Heart left ventricle (tissue), 16 donors: ENCODE data around the gene CD300LF. TPM values are rescaled to one million over a fixed set of nuclear protein-coding genes. Genes with fewer than 3 reads are reported as not detected.

Experiments
- ATAC-seq, 4 donors: fragments of 200-7000 bp; cut with Tn5 transposase; one replicate each; pipeline ENCODE4 v1.9.1; 2020 to 2022; ENCODE audit warnings: moderate library complexity in 4 of 4, mild to moderate bottlenecking in 3 of 4, moderate number of reproducible peaks in 1 of 4
- DNase-seq, 5 donors: peaks; one replicate each; pipeline ENCODE4 v3.0.0-alpha.2; 2020
- H3K27ac ChIP-seq, 12 donors: fragments of 200-600 bp; sonication (generic) in 4 of 12; one replicate each; pipeline versions ENCODE4 v1.5.0 to v1.8.0; 2016 to 2022; ENCODE audit warnings: mild to moderate bottlenecking in 2 of 12
- H3K27me3 ChIP-seq, 9 donors: fragments of 200-600 bp; sonication (generic) in 2 of 9; one replicate each; pipeline versions ENCODE4 v1.5.1 to v1.8.0; 2016 to 2022; ENCODE audit warnings: mild to moderate bottlenecking in 3 of 9
- H3K36me3 ChIP-seq, 9 donors: fragments of 200-600 bp; sonication (generic) in 2 of 9; one replicate each; pipeline versions ENCODE4 v1.5.0 to v1.8.0; 2018 to 2022; ENCODE audit warnings: mild to moderate bottlenecking in 2 of 9
- H3K4me1 ChIP-seq, 12 donors: fragments of 200-600 bp; sonication (generic) in 4 of 12; one replicate each; pipeline versions ENCODE4 v1.5.0 to v1.8.0; 2016 to 2022; ENCODE audit warnings: mild to moderate bottlenecking in 3 of 12
- H3K4me3 ChIP-seq, 12 donors: fragments of 200-600 bp; sonication (generic) in 4 of 12; one replicate each; pipeline versions ENCODE4 v1.5.0 to v1.8.0; 2017 to 2022; ENCODE audit warnings: mild to moderate bottlenecking in 9 of 12, moderate library complexity in 4 of 12
- H3K9me3 ChIP-seq, 12 donors: fragments of 200-600 bp; sonication (generic) in 4 of 12; one replicate each; pipeline versions ENCODE4 v1.5.0 to v1.8.0; 2016 to 2022; ENCODE audit warnings: mild to moderate bottlenecking in 1 of 12
- POLR2A ChIP-seq, 2 donors: fragments of 450-650 bp; IDR thresholded peaks; one replicate each; pipeline ENCODE4 v1.6.1; 2017; ENCODE audit warnings: antibody characterized with exemption in 2 of 2, mild to moderate bottlenecking in 2 of 2, moderate library complexity in 2 of 2
- WGBS, 4 donors: extraction: QIAGEN DNeasy Blood & Tissue Kit in 2 of 4; methylation state at CpG; one replicate each; pipeline versions ENCODE4 v1.1.5 to v1.1.7; 2013 to 2018; 5-methylcytosine and 5-hydroxymethylcytosine counted together
- intact Hi-C, 10 donors: fragments of 100-400 bp; cut with DNase I; formaldehyde crosslinking; loops; one replicate each; pipeline versions ENCODE4 v1.11.1 to v1.14.2; 2022
- polyA plus RNA-seq, 2 donors: library from polyadenylated mRNA; stranded (reverse); fragments of 200-250 nt; gene quantifications; one replicate each; pipeline ENCODE4 v1.2.3, GENCODE V29; 2013
- total RNA-seq, 9 donors: library from RNA; depleted of rRNA in 2 of 9; stranded (reverse); fragments of >200 nt in 2 of 9; fragmentation: NEBNext Ultra II Directional in 3 of 9; extraction: Animal tissue kit (Norgen Biotek cat#: 25700) in 3 of 9; gene quantifications; one replicate each; pipeline versions ENCODE4 v1.1.0 to v1.2.4, GENCODE V29; 2016 to 2023
- TF ChIP-seq, protein P1 (sequence below), 12 donors: fragments of 200-600 bp; sonication (generic) in 4 of 12; IDR thresholded peaks; one replicate each; pipeline versions ENCODE4 v1.5.0 to v1.8.0; 2018 to 2022; ENCODE audit warnings: antibody characterized with exemption in 12 of 12, mild to moderate bottlenecking in 5 of 12
- donor health status: ischemic (EF 13 %, LVEDD 7.1; RV severe dilation, severe dysfunction).
- donor health status: healthy with polysubstance abuse.
- donor health status: DM: no; HTN: yes; CAD: no.
- donor health status: DM: no; HTN: no; CAD: no.
- donor health status: ischemic (EF 25% LVEDD 6.9; RV normal size, moderate dysfunction).
- donor health status: ischemic (EF 25% LVEDD 5.7; RV mildly dilated, moderate dysfunction).
- donor health status: healthy.
- donor health status: DM: yes; HTN: yes; CAD: no.
- donor health status: ischemic (EF 35%, LVEDD 5.7; RV mildly dilated, moderate dysfunction).
- donor health status: nonischemic (EF 11% LVEDD 7.7; RV severe dilation, severe dysfunction).
- donor health status: DM: yes; HTN: yes; CAD: no.
- donor health status: PGD.
- donor health status: ischemic (EF 29% LVEDD 5.4; RV normal size, mild dysfunction).
- donor health status: nonischemic (EF 23%, LVEDD 6.1; RV moderate dilation, normal function).

Gene CD300LF
- total and polyA plus RNA-seq, 11 donors, result 0.15 to 7.0 (median 0.42) TPM; not detected in 2

DNA sequence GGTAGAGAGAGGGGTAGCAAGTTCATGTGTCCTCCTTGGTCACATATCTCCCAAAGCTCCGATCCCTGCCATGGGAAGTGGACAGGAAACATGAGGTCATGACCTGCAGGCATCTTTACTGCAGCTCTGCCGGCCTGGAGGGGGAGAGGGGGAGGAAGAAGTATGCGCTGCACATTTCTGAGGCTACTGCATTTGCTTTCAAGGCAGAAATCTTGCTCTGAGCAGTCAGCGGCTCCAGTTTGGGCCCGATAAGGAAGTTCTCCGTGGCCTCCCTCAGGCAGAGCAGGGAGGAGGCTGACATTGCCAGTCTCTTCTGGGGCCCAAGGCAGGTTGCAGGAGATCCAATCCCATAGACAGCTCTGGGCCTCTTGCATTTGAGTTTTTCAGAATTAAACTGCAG is 34.2 kb upstream of the CD300LF start:
- no peak for ATAC-seq
- TF ChIP-seq, protein P1, sequence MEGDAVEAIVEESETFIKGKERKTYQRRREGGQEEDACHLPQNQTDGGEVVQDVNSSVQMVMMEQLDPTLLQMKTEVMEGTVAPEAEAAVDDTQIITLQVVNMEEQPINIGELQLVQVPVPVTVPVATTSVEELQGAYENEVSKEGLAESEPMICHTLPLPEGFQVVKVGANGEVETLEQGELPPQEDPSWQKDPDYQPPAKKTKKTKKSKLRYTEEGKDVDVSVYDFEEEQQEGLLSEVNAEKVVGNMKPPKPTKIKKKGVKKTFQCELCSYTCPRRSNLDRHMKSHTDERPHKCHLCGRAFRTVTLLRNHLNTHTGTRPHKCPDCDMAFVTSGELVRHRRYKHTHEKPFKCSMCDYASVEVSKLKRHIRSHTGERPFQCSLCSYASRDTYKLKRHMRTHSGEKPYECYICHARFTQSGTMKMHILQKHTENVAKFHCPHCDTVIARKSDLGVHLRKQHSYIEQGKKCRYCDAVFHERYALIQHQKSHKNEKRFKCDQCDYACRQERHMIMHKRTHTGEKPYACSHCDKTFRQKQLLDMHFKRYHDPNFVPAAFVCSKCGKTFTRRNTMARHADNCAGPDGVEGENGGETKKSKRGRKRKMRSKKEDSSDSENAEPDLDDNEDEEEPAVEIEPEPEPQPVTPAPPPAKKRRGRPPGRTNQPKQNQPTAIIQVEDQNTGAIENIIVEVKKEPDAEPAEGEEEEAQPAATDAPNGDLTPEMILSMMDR (IDR thresholded peaks at IDR 0.05), result no peak
- TF ChIP-seq POLR2A (IDR thresholded peaks at IDR 0.05), result no peak
- peaks cover 2 to 85% (median 40%) of the 10 kb centered on the region in 12 donors for H3K4me1 ChIP-seq

DNA sequence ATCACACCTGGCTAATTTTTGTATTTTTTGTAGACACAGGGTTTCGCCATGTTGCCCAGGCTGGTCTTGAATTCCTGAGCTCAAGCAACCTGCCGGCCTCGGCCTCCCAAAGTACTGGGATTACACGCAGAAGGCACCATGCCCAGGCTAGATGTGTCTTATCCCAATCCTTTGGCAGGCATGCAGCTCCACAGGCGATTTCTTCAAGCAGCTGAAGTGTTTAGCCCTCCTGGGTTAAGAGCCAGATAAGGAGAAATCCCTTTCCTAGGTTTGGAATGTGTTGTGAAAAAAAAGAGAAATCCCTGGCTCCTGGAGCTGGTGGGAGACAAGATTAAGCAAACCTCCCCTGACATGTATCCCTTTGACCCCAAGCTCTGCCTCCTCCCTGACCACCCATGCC is 33.7 kb upstream of the CD300LF start:
- Histone ChIP-seq H3K9me3 (no peaks in the 10 kb centered on the region), H3K4me1 (peaks cover 2 to 85% (median 38%) of the 10 kb centered on the region in 12 donors), H3K36me3 (no peaks in the 10 kb centered on the region), H3K27ac (peak overlapping the region in 3 of 12 donors; percentile 41 to 92 (median 89)), H3K4me3 (no peak overlapping the region), H3K27me3 (peaks cover 0 to 4% (median 0%) of the 10 kb centered on the region in 9 donors)
- TF ChIP-seq, protein P1 (IDR thresholded peaks at IDR 0.05), result no peak
- no peak for TF ChIP-seq POLR2A (IDR thresholded peaks at IDR 0.05)
- no peak for DNase-seq
- no peak for ATAC-seq
- intact Hi-C loops, result loop anchor here in 2 of 10 donors (2.0 to 5.0 kb wide), 2 partner anchors 36 to 118 kb away; no protein-coding TSS in a partner anchor
- WGBS, 4 donors, result 83 to 87% (median 84%) methylated on average over 5 of the region's 5 CpGs

More for the DNA sequence above, 34.2 kb upstream of the CD300LF start:
- Histone ChIP-seq H3K27me3 (peaks cover 0 to under 1% (median 0%) of the 10 kb centered on the region in 9 donors), H3K27ac (peak overlapping the region in 4 of 12 donors; percentile 41 to 92 (median 88)), H3K4me3 (no peak overlapping the region), H3K9me3 (no peaks in the 10 kb centered on the region), H3K36me3 (no peaks in the 10 kb centered on the region)
- 26 to 41% (median 32%) methylated on average over 6 of the region's 6 CpGs for WGBS, 4 donors
- DNase-seq, result peak in 1 of 5 donors; percentile 58
- intact Hi-C loops, result loop anchor here in 2 of 10 donors (2.0 to 5.0 kb wide), 2 partner anchors 35 to 118 kb away; no protein-coding TSS in a partner anchor

DNA sequence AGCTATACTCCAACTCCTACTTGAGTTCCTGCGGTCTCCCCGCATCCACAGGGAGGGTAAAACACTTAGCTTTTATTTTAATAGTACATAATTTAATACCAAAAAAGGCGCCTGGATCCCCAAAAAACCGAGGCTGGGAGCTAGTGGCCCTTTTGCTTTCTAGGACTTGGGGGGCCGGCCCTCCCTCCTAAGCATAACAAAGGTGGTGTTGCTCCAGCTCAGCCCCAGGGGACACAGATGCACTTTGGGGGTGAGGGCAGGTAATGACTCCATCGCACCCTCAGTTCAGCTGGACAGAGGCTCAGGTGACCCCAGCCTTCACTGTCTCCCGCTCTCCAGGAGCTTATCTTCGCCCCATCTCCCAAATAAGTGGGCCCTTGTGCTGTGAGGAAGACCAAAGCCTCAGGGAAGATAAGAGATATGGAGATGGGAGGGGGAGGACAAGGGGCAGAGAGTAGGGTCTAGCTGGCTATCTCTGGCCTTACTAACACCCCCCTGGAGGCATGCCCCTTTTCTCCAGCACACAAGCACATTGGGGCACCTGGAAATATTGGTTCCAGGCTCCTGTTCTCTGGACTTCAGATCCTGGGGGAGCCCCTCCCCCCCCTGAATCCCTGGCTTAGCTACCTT is 32.9 kb upstream of the CD300LF start:
- peaks cover 0 to 8% (median under 1%) of the 10 kb centered on the region in 9 donors for H3K27me3 ChIP-seq
- DNase-seq, result no peak
- TF ChIP-seq, protein P1 (IDR thresholded peaks at IDR 0.05), result no peak
- no peak for TF ChIP-seq POLR2A (IDR thresholded peaks at IDR 0.05)
- H3K27ac ChIP-seq, result peak overlapping the region in 2 of 12 donors; percentile 80
- no peaks in the 10 kb centered on the region for H3K9me3 ChIP-seq
- peak overlapping the region in 1 of 12 donors; percentile 28 for H3K4me3 ChIP-seq
- no peaks in the 10 kb centered on the region for H3K36me3 ChIP-seq
- H3K4me1 ChIP-seq, result peaks cover 0 to 86% (median 32%) of the 10 kb centered on the region in 12 donors
- WGBS, 4 donors, result 78 to 93% (median 85%) methylated on average over 7 to 8 of the region's 8 CpGs
- ATAC-seq, result no peak
- intact Hi-C loops, result loop anchor here in 6 of 10 donors (2.0 to 5.0 kb wide), 5 partner anchors 23 to 119 kb away; no protein-coding TSS in a partner anchor
